DOHH2 (cell line): ENCODE measurements around the gene DPP4.

Experiments used
- EZH2phosphoT487 ChIP-seq: fragments of 200-600 bp; sonication (generic); IDR thresholded peaks from 2 replicates; pipeline ENCODE4 v1.6.1; 2017; ENCODE audit warnings: borderline replicate concordance, mild to moderate bottlenecking, antibody characterized with exemption, low read length, moderate library complexity, mixed read lengths
- TF ChIP-seq, protein P1 (sequence below): fragments of 200-600 bp; sonication (generic); IDR thresholded peaks from one replicate; pipeline ENCODE4 v1.5.1; 2014; ENCODE audit warnings: antibody characterized with exemption, mild to moderate bottlenecking, low read depth, low read length; ENCODE audit not compliant: poor library complexity, severe bottlenecking

DNA sequence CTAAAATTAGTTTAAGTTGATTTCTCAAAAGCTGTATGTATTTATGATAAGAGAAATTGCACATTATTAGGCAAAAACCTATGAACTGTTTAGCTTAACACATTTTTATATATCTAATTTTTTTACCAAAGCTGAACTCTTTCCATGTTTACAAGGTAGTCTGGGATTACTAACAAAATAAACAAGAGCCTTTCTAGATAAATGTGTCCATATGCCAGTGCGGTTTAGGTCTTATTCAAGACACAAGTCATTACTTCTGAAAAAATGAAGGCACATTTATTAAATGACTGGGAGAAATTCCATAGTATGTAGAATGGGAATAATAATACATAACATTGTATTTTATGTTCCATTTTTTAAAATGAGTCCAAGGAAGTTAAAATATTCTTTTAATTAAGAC is 82.0 kb downstream of the DPP4 start:
- TF ChIP-seq, protein P1, sequence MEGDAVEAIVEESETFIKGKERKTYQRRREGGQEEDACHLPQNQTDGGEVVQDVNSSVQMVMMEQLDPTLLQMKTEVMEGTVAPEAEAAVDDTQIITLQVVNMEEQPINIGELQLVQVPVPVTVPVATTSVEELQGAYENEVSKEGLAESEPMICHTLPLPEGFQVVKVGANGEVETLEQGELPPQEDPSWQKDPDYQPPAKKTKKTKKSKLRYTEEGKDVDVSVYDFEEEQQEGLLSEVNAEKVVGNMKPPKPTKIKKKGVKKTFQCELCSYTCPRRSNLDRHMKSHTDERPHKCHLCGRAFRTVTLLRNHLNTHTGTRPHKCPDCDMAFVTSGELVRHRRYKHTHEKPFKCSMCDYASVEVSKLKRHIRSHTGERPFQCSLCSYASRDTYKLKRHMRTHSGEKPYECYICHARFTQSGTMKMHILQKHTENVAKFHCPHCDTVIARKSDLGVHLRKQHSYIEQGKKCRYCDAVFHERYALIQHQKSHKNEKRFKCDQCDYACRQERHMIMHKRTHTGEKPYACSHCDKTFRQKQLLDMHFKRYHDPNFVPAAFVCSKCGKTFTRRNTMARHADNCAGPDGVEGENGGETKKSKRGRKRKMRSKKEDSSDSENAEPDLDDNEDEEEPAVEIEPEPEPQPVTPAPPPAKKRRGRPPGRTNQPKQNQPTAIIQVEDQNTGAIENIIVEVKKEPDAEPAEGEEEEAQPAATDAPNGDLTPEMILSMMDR: no peak
- no peak for TF ChIP-seq EZH2phosphoT487
